Upper lobe of right lung (tissue), 1 donor: Measurements from ENCODE around the gene SLC6A3. TPM values are rescaled to one million over a fixed set of nuclear protein-coding genes. Genes with fewer than 3 reads are reported as not detected.

ENCODE experiments used
- ATAC-seq: fragments of 200-7000 bp; cut with Tn5 transposase; one replicate; pipeline ENCODE4 v1.9.1; 2020; ENCODE audit warnings: mild to moderate bottlenecking, moderate library complexity
- DNase-seq: peaks from one replicate; pipeline ENCODE4 v3.0.0-alpha.2; 2020
- H3K27ac ChIP-seq: fragments of 200-600 bp; one replicate; pipeline ENCODE4 v1.8.0; 2022
- H3K27me3 ChIP-seq: fragments of 200-600 bp; one replicate; pipeline ENCODE4 v1.8.0; 2022; ENCODE audit warnings: mild to moderate bottlenecking
- H3K36me3 ChIP-seq: fragments of 200-600 bp; one replicate; pipeline ENCODE4 v1.8.0; 2022
- H3K4me1 ChIP-seq: fragments of 200-600 bp; one replicate; pipeline ENCODE4 v1.8.0; 2022
- H3K4me3 ChIP-seq: fragments of 200-600 bp; one replicate; pipeline ENCODE4 v1.8.0; 2022; ENCODE audit warnings: mild to moderate bottlenecking
- H3K9me3 ChIP-seq: fragments of 200-600 bp; one replicate; pipeline ENCODE4 v1.8.0; 2022
- CTCF ChIP-seq: fragments of 200-600 bp; IDR thresholded peaks from one replicate; pipeline ENCODE4 v1.8.0; 2022; ENCODE audit warnings: antibody characterized with exemption
- intact Hi-C: fragments of 100-400 bp; cut with DNase I; formaldehyde crosslinking; loops from one replicate; pipeline ENCODE4 v1.11.0; 2022
- total RNA-seq: library from RNA; stranded (reverse); fragmentation: NEBNext Ultra II Directional; extraction: Animal tissue kit (Norgen Biotek cat#: 25700); gene quantifications from one replicate; pipeline ENCODE4 v1.2.1, GENCODE V29; 2021
- donor health status: DM: no; HTN: yes; CAD: no; lungs with severe emphysema.

Gene SLC6A3
- total RNA-seq, 1 donor from 2014 or later, result 0.52 TPM

GRCh38 chr5:1443991-1444360 is 1.3 kb downstream of the SLC6A3 start:
- H3K36me3 ChIP-seq, result no peaks in the 10 kb centered on the region
- H3K4me1 ChIP-seq, result peaks cover 9% of the 10 kb centered on the region
- peaks cover 73% of the 10 kb centered on the region for H3K27me3 ChIP-seq
- no peak overlapping the region for H3K4me3 ChIP-seq
- intact Hi-C loops, result no loop called here
- no peak for ATAC-seq
- no peaks in the 10 kb centered on the region for H3K9me3 ChIP-seq
- no peak for TF ChIP-seq CTCF
- no peak overlapping the region for H3K27ac ChIP-seq
- DNase-seq, result no peak

GRCh38 chr5:1443171-1443570 is 2.1 kb downstream of the SLC6A3 start:
- ATAC-seq, result no peak
- H3K4me1 ChIP-seq, result peaks cover 9% of the 10 kb centered on the region
- DNase-seq, result no peak
- no peak overlapping the region for H3K27ac ChIP-seq
- peaks cover 73% of the 10 kb centered on the region for H3K27me3 ChIP-seq
- no peaks in the 10 kb centered on the region for H3K9me3 ChIP-seq
- H3K4me3 ChIP-seq, result no peak overlapping the region
- no peaks in the 10 kb centered on the region for H3K36me3 ChIP-seq
- intact Hi-C loops, result no loop called here
- TF ChIP-seq CTCF, result no peak

- Histone ChIP-seq H3K27me3 (peaks cover 71% of the 10 kb centered on the region), H3K9me3 (no peaks in the 10 kb centered on the region), H3K4me1 (peaks cover 9% of the 10 kb centered on the region), H3K36me3 (no peaks in the 10 kb centered on the region), H3K27ac (no peak overlapping the region), H3K4me3 (no peak overlapping the region)
- no peak for TF ChIP-seq CTCF
- no peak for ATAC-seq
- intact Hi-C loops, result no loop called here
- DNase-seq, result no peak
Measured at GRCh38 chr5:1442222-1443145, 2.8 kb downstream of the SLC6A3 start.

GRCh38 chr5:1441166-1441865 is 3.9 kb downstream of the SLC6A3 start:
- no peak overlapping the region for H3K27ac ChIP-seq
- no peak for DNase-seq
- TF ChIP-seq CTCF, result no peak
- intact Hi-C loops, result no loop called here
- ATAC-seq, result no peak
- no peaks in the 10 kb centered on the region for H3K9me3 ChIP-seq
- H3K36me3 ChIP-seq, result no peaks in the 10 kb centered on the region
- peaks cover 60% of the 10 kb centered on the region for H3K27me3 ChIP-seq
- no peak overlapping the region for H3K4me3 ChIP-seq
- peaks cover 9% of the 10 kb centered on the region for H3K4me1 ChIP-seq

- ATAC-seq, result no peak
- no peak overlapping the region for H3K4me3 ChIP-seq
- H3K36me3 ChIP-seq, result no peaks in the 10 kb centered on the region
- DNase-seq, result no peak
- no peak overlapping the region for H3K27ac ChIP-seq
- H3K4me1 ChIP-seq, result peaks cover 6% of the 10 kb centered on the region
- H3K9me3 ChIP-seq, result no peaks in the 10 kb centered on the region
- intact Hi-C loops, result no loop called here
- peaks cover 48% of the 10 kb centered on the region for H3K27me3 ChIP-seq
- TF ChIP-seq CTCF, result no peak
Measured at GRCh38 chr5:1440098-1440493, 5.1 kb downstream of the SLC6A3 start.
